Retinal pigment epithelial cell (primary cell): ENCODE data around the gene TPRG1.

Experiments used
- DNase-seq: peaks from one replicate; pipeline ENCODE4 v3.0.0-alpha.2; 2010; ENCODE audit warnings: low read depth
- H3K4me3 ChIP-seq: 2 replicates; pipeline ENCODE4 v1.5.1; 2011; ENCODE audit warnings: mild to moderate bottlenecking, low read length, control low read depth, moderate library complexity
- TF ChIP-seq, protein P1 (sequence below): conservative IDR thresholded peaks from 2 replicates; pipeline ENCODE4 v1.5.1; 2011; ENCODE audit warnings: low read depth, low read length, control low read depth, inconsistent platforms

TPRG1 gene

DNA sequence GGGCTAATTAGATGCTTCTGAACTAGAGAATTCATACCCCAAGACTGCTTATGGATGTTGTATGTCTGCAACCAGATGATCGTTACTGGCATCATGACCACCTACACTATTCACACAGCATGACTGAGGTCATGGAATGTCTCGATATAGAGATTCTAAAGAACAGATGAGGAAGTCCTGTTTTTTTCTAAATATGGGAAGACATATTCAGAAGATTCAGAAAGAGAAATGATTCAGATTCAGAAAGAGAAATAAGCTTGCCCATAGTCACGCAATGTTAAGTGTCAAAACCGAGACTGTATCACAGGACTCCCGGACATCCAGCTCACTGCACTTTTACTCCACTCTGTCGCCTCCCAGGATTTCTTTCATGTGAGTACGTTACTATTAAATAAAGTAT is 136.2 kb downstream of the TPRG1 start:
- no peak for DNase-seq
- no peak overlapping the region for H3K4me3 ChIP-seq
- TF ChIP-seq, protein P1, sequence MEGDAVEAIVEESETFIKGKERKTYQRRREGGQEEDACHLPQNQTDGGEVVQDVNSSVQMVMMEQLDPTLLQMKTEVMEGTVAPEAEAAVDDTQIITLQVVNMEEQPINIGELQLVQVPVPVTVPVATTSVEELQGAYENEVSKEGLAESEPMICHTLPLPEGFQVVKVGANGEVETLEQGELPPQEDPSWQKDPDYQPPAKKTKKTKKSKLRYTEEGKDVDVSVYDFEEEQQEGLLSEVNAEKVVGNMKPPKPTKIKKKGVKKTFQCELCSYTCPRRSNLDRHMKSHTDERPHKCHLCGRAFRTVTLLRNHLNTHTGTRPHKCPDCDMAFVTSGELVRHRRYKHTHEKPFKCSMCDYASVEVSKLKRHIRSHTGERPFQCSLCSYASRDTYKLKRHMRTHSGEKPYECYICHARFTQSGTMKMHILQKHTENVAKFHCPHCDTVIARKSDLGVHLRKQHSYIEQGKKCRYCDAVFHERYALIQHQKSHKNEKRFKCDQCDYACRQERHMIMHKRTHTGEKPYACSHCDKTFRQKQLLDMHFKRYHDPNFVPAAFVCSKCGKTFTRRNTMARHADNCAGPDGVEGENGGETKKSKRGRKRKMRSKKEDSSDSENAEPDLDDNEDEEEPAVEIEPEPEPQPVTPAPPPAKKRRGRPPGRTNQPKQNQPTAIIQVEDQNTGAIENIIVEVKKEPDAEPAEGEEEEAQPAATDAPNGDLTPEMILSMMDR: no peak

DNA sequence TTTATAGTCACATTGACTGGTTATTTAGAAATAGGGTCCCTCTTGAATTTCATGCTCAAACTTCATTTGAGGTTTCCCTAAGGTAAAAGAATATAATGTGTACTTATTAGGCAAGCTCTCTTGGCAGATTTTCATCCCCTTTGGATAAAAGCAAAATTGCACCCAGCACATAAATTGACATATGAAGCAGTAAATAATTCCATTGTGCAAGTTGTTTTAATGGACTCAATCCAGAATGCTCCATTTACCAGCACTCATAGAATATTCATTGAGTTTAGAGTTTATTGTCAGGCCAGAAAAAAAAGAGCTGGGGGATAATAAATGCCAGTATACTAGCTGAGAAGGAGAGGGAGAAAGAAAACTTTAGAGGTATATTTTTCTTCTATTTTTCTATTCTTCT is 136.8 kb downstream of the TPRG1 start:
- no peak for DNase-seq
- TF ChIP-seq, protein P1: no peak
- H3K4me3 ChIP-seq: no peak overlapping the region

DNA sequence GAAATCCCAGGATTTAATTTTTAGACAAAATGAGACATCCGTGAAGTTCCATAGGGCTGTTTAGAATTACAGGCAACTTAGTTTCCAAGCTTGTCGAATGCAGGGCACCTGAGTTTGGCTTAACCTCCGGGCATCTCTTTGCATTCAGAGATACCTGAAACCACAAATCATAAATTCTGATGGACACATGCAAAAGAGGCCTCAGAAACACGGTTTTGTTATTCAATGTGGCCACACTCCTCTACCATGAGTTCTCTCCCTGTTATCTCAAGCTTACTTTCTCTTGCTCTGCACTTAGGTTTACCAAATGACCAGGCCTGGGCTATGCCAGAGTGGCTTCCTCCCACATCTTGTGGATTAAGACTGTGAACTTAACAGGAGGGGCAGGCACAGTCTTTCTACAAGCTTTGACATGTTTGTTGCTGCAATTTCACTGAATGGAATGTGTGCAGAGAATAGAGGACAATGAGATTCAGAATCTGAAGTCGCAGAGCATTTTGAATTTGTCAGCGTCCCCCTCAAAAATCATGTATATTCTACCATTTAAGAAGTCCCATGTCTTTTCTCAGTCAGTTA is 137.7 kb downstream of the TPRG1 start:
- DNase-seq: no peak
- TF ChIP-seq, protein P1: no peak
- H3K4me3 ChIP-seq: no peak overlapping the region

DNA sequence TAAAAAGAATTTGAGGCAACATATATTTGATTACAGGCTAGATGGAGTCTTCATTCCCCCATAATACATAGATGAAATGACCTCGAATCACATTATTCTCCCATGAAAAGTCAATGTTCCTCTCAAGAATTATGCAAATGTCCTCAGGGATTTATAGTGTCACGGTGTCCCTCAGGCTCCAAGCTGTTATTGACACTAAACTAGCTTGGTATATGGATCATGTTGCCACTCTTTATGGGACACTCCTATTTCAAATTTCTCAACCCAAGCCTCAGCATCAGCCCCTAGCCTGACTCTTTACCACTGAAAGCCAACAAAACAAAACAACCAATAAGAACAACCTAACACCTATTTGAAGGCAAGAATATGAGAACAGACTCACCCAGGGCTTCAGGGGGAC is 139.8 kb downstream of the TPRG1 start:
- DNase-seq: no peak
- TF ChIP-seq, protein P1: no peak
- no peak overlapping the region for H3K4me3 ChIP-seq

DNA sequence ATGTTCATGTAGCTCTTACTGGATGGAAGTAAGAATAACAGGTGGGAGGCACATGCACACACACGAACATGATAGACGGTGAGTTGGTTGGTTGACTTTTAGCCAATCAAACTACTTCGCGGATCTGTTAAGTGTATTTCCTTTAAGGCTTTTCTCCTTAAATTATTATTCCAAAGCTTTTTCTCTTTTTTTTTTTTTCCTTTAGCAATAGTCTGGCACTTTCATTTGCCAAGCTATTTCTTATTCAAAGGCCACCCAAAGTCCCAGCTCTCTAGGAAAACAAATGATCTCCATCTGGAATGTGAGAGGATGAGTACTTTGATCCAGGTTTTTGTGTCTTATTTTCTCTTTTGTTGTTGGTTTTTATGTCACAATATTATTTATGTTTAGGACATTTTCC is 141.1 kb downstream of the TPRG1 start:
- no peak for DNase-seq
- H3K4me3 ChIP-seq: no peak overlapping the region
- TF ChIP-seq, protein P1: no peak

DNA sequence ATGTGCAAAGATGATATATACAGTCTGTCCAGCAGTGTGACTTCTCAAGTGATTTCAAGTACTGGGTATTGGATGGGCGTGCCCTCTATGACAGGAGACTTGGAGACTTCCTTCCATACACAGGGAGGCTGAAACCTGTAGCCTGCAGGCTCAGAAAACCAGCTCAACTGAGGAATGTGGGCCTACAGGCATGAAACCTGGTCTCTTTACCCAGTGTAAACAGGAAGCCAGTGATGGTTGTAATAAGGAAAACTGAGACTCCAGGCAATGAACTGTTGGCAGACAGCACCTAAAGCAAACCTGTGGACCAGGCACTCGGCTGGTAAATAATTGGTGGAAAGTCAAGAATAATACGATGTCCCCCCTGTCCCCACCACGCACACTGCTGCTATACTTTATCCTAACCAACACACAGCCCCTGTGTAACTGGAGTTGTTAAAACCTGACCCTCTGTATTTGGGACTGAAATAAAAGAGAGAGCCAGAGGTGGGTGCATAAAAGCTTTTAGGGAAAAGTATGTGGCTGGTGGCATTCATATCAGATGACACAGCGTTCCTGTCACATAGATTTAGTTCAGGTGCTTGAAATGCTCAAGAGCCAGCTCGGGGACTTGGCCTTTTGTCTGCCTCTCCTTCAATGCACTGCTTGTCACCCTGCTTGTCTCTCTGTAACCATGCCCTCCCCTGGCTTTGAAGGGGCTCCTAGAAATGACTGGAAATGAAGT is 144.7 kb downstream of the TPRG1 start:
- no peak overlapping the region for H3K4me3 ChIP-seq
- no peak for DNase-seq
- TF ChIP-seq, protein P1: no peak

DNA sequence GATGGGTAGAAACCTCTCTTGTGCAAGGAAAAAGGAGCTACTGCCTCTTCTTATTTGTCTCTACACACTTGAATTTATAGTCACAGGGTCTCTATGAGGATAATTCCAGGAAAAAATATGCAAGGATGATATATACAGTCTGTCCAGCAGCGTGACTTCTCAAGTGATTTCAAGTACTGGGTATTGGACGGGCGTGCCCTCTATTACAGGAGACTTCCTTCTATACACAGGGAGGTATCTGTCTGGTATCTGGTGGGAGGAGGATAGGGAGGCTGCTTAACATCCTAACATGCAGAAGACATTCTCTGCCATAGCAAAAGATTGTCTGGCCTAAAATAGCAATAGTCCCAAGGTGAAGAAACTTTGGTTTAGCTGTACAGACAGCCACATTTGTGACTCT is 146.1 kb downstream of the TPRG1 start:
- H3K4me3 ChIP-seq: no peak overlapping the region
- no peak for DNase-seq
- TF ChIP-seq, protein P1: no peak
